Testis (tissue), 2 donors: ENCODE data around the gene SSBP2.

Experiments used
- CTCF ChIP-seq, 3 experiments: fragments of 450-650 bp in 2 of 3; fragments of 200-600 bp in 1 of 3; sonication (generic) in 1 of 3; IDR thresholded peaks; one replicate each; pipeline ENCODE4 v1.5.1; 2016 to 2019; ENCODE audit warnings: antibody characterized with exemption in 3 of 3, mild to moderate bottlenecking in 2 of 3, moderate library complexity in 1 of 3
- POLR2A ChIP-seq: fragments of 450-650 bp; IDR thresholded peaks from one replicate; pipeline ENCODE4 v1.6.1; 2017; ENCODE audit warnings: antibody characterized with exemption, mild to moderate bottlenecking, moderate library complexity

GRCh38 chr5:81552852-81553566 lies 197.9 kb downstream of the SSBP2 start:
- TF ChIP-seq CTCF (IDR thresholded peaks at IDR 0.05) (no peak), POLR2A (no peak)
